CD14-positive monocyte (primary cell): ENCODE results near the gene C1orf56. TPM values are rescaled to one million over a fixed set of nuclear protein-coding genes. Genes with fewer than 3 reads are reported as not detected.

ENCODE experiments used
- DNase-seq, 3 donors: peaks; one replicate each; pipeline ENCODE4 v3.0.0-alpha.2; 2011 to 2022
- H2AFZ ChIP-seq: 2 replicates; pipeline ENCODE4 v1.6.0; 2012; ENCODE audit warnings: mild to moderate bottlenecking, low read depth, low read length, inconsistent platforms; ENCODE audit not compliant: insufficient read depth, poor library complexity, severe bottlenecking
- H3K27ac ChIP-seq, 2 donors: 1 replicate in 1 of 2; 2 replicates in 1 of 2; pipeline ENCODE4 v1.5.1; 2012 to 2013; ENCODE audit warnings: low read length in 2 of 2, control low read depth in 1 of 2, inconsistent platforms in 1 of 2, low read depth in 1 of 2, mild to moderate bottlenecking in 1 of 2
- H3K27me3 ChIP-seq, 2 donors: one replicate each; pipeline versions ENCODE4 v1.6.0 to v1.6.1; 2011 to 2013; ENCODE audit warnings: low read length in 2 of 2; ENCODE audit not compliant: control insufficient read depth in 2 of 2, insufficient read depth in 2 of 2
- H3K36me3 ChIP-seq, 2 donors: replicated peaks in 1 of 2; 1 replicate in 1 of 2; 2 replicates in 1 of 2; pipeline versions ENCODE4 v1.5.1 to v1.6.1; 2012 to 2013; ENCODE audit warnings: low read length in 2 of 2, control low read depth in 1 of 2, inconsistent platforms in 1 of 2, mild to moderate bottlenecking in 1 of 2; ENCODE audit not compliant: insufficient read depth in 2 of 2, control insufficient read depth in 1 of 2
- H3K4me1 ChIP-seq, 2 donors: 1 replicate in 1 of 2; 2 replicates in 1 of 2; pipeline versions ENCODE4 v1.5.1 to v1.6.1; 2012 to 2013; ENCODE audit warnings: low read length in 2 of 2, control low read depth in 1 of 2, inconsistent platforms in 1 of 2, mild to moderate bottlenecking in 1 of 2, moderate library complexity in 1 of 2; ENCODE audit not compliant: insufficient read depth in 2 of 2, control insufficient read depth in 1 of 2
- H3K4me2 ChIP-seq: replicated peaks from 2 replicates; pipeline ENCODE3; 2012; ENCODE audit warnings: low read length, moderate library complexity, mild to moderate bottlenecking; ENCODE audit not compliant: poor library complexity, severe bottlenecking; ENCODE audit errors: extremely low read depth
- H3K4me3 ChIP-seq, 3 experiments: fragments of 200-600 bp in 1 of 3; sonication (generic) in 1 of 3; replicated peaks in 1 of 3; 1 replicate in 2 of 3; 2 replicates in 1 of 3; pipeline ENCODE4 v1.5.1; 2011 to 2013; ENCODE audit warnings: low read length in 3 of 3, mild to moderate bottlenecking in 3 of 3, control low read depth in 2 of 3, low read depth in 2 of 3, inconsistent platforms in 1 of 3, moderate library complexity in 1 of 3
- H3K79me2 ChIP-seq: 2 replicates; pipeline ENCODE4 v1.6.0; 2012; ENCODE audit warnings: mild to moderate bottlenecking, control low read depth, inconsistent platforms, low read length, moderate library complexity; ENCODE audit not compliant: insufficient read depth
- H3K9ac ChIP-seq: 2 replicates; pipeline ENCODE4 v1.6.0; 2017; ENCODE audit warnings: low read length, mild to moderate bottlenecking; ENCODE audit not compliant: insufficient read depth, poor library complexity, severe bottlenecking
- H3K9me3 ChIP-seq, 2 donors: replicated peaks in 1 of 2; 1 replicate in 1 of 2; 2 replicates in 1 of 2; pipeline versions ENCODE4 v1.5.1 to v1.6.1; 2012 to 2013; ENCODE audit warnings: low read length in 2 of 2, control low read depth in 1 of 2; ENCODE audit not compliant: control insufficient read depth in 1 of 2, insufficient read depth in 1 of 2
- H4K20me1 ChIP-seq: 2 replicates; pipeline ENCODE4 v1.6.0; 2012; ENCODE audit warnings: mild to moderate bottlenecking, low read length, control low read depth, moderate library complexity; ENCODE audit not compliant: insufficient read depth
- H3K27ac Mint-ChIP-seq, 7 donors: one replicate each; pipeline ENCODE4 v1.8.0; 2020; ENCODE audit warnings: mild to moderate bottlenecking in 7 of 7, mixed read lengths in 7 of 7, moderate library complexity in 6 of 7, inconsistent platforms in 2 of 7
- H3K27me3 Mint-ChIP-seq, 3 donors: one replicate each; pipeline ENCODE4 v1.8.0; 2021 to 2022; ENCODE audit warnings: low read depth in 3 of 3, mild to moderate bottlenecking in 3 of 3, mixed read lengths in 3 of 3, moderate library complexity in 3 of 3, inconsistent platforms in 1 of 3
- H3K36me3 Mint-ChIP-seq, 2 donors: one replicate each; pipeline ENCODE4 v1.8.0; 2020; ENCODE audit warnings: mixed read lengths in 2 of 2, inconsistent platforms in 1 of 2, mild to moderate bottlenecking in 1 of 2
- H3K4me1 Mint-ChIP-seq: one replicate; pipeline ENCODE4 v1.8.0; 2020; ENCODE audit warnings: mild to moderate bottlenecking, mixed read lengths
- H3K4me3 Mint-ChIP-seq, 2 donors: one replicate each; pipeline ENCODE4 v1.8.0; 2020; ENCODE audit warnings: mild to moderate bottlenecking in 2 of 2, mixed read lengths in 2 of 2, moderate library complexity in 1 of 2
- H3K9me3 Mint-ChIP-seq, 7 donors: one replicate each; pipeline ENCODE4 v1.8.0; 2020 to 2022; ENCODE audit warnings: mixed read lengths in 7 of 7, mild to moderate bottlenecking in 6 of 7, moderate library complexity in 6 of 7, inconsistent platforms in 2 of 7
- CTCF ChIP-seq: fragments of 200-600 bp; IDR thresholded peaks from one replicate; pipeline ENCODE4 v1.8.0; 2022; ENCODE audit warnings: antibody characterized with exemption, mild to moderate bottlenecking
- WGBS: methylation state at CpG from one replicate; pipeline ENCODE4 v1.1.5; 2013; ENCODE audit warnings: missing lambda C conversion rate; ENCODE audit not compliant: insufficient coverage; 5-methylcytosine and 5-hydroxymethylcytosine counted together
- intact Hi-C, 2 donors: fragments of 100-400 bp; cut with micrococcal nuclease; formaldehyde crosslinking; loops; one replicate each; pipeline versions ENCODE4 v1.15.0 to v1.15.1; 2023
- polyA plus RNA-seq, 3 donors: library from polyadenylated mRNA; depleted of rRNA in 1 of 3; unstranded in 2 of 3; stranded (reverse) in 1 of 3; fragments of 300-500 nt in 2 of 3; fragments of >200 nt in 1 of 3; fragmentation: Illumina TruSeq in 2 of 3; gene quantifications; 1 replicate in 2 of 3; 2 replicates in 1 of 3; pipeline ENCODE4 v1.2.3, GENCODE V29; 2012 to 2021

Gene C1orf56
- polyA plus RNA-seq, 3 donors: 0.60 to 1.5 (median 0.62) TPM

DNA sequence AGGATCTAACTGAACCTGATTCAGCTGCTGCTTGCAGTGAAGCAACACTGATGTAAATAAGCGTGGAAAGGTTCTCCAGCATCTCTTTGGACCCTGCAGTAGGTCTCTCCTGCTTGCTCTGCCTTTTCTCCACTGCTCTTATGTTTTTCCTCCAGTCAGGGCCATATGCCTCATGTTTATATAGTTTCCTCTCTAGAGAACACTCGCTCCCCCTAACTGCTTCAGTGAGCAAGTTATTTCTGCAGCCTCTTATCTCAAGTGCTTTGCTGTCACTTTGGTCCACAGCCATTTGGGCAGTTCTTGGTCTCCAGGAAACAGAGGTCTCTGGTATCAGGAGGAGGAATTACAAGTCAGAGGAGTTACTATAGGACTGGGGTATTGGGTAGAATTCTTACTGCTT, 34.0 kb upstream of the C1orf56 start:
- Histone ChIP-seq H3K27me3 (no peaks in the 10 kb centered on the region), H3K4me1 (peaks cover 9 to 13% of the 10 kb centered on the region in 2 donors), H3K36me3 (peaks cover 5 to 18% of the 10 kb centered on the region in 2 donors), H4K20me1 (no peaks in the 10 kb centered on the region), H3K79me2 (peaks cover 15% of the 10 kb centered on the region), H3K27ac (no peak overlapping the region), H3K9ac (no peak overlapping the region), H2AFZ (no peak overlapping the region), H3K4me2 (no peak overlapping the region), H3K4me3 (no peak overlapping the region), H3K9me3 (no peaks in the 10 kb centered on the region)
- Mint-ChIP-seq H3K27me3 (peaks cover 0 to under 1% (median 0%) of the 10 kb centered on the region in 3 donors), H3K4me3 (no peak overlapping the region), H3K36me3 (peaks cover 13 to 22% of the 10 kb centered on the region in 2 donors), H3K4me1 (peaks cover 16% of the 10 kb centered on the region), H3K27ac (no peak overlapping the region), H3K9me3 (no peaks in the 10 kb centered on the region)
- DNase-seq: no peak
- 100% methylated on average over 1 of the region's 2 CpGs for WGBS
- TF ChIP-seq CTCF: no peak
- intact Hi-C loops: loop anchor here in 1 of 2 donors (5.0 kb wide), 1 partner anchor 34 kb away; the partner anchor contains the start of gene C1orf56

- H3K27ac ChIP-seq: no peak overlapping the region
- TF ChIP-seq CTCF: peak; percentile 75
- H3K4me3 Mint-ChIP-seq: peak overlapping the region; percentile 51 to 66
Observed at GRCh38 chr1:151024540-151025146, 22.9 kb upstream of the C1orf56 start.

More at GRCh38 chr1:151024540-151025146, 22.9 kb upstream of the C1orf56 start:
- H3K4me2 ChIP-seq: peak overlapping the region; percentile 4
- H3K4me1 Mint-ChIP-seq: peaks cover 3% of the 10 kb centered on the region
- H3K27me3 ChIP-seq: no peaks in the 10 kb centered on the region
- peaks cover 33 to 64% of the 10 kb centered on the region in 2 donors for H3K36me3 Mint-ChIP-seq
- H3K4me3 ChIP-seq: no peak overlapping the region
- WGBS: 4% methylated on average over 4 of the region's 6 CpGs
- peak; percentile 70 to 82 (median 71) for DNase-seq
- H3K9ac ChIP-seq: no peak overlapping the region
- peaks cover 4 to 7% of the 10 kb centered on the region in 2 donors for H3K4me1 ChIP-seq
- intact Hi-C loops: loop anchor here in 1 of 2 donors (5.0 kb wide), 2 partner anchors 33 to 133 kb away; partner anchors contain the start of genes CDC42SE1 and TNFAIP8L2
- H2AFZ ChIP-seq: peak overlapping the region; percentile 7
- H3K36me3 ChIP-seq: peaks cover 17 to 46% of the 10 kb centered on the region in 2 donors
- no peaks in the 10 kb centered on the region for H3K9me3 ChIP-seq
- no peaks in the 10 kb centered on the region for H3K9me3 Mint-ChIP-seq
- H3K27ac Mint-ChIP-seq: peak overlapping the region in 2 of 7 donors; percentile 54 to 70
- no peaks in the 10 kb centered on the region for H3K27me3 Mint-ChIP-seq
- no peaks in the 10 kb centered on the region for H3K79me2 ChIP-seq
- no peaks in the 10 kb centered on the region for H4K20me1 ChIP-seq
